ENCODE results near the gene ARSA. TPM values are rescaled to one million over a fixed set of nuclear protein-coding genes. Genes with fewer than 3 reads are reported as not detected.

The ARSA gene
- total and polyA plus RNA-seq, 2 experiments from 2014 or later, result 8.1 to 8.2 TPM

GRCh38 chr22:50665738-50666137 is 37.8 kb upstream of the ARSA start:
- Histone ChIP-seq H3F3A (replicated peaks; ENCODE audit: low read depth) (no peaks in the 10 kb centered on the region), H2AFZ (no peak overlapping the region), H3K9me2 (ENCODE audit: insufficient read depth) (no peaks in the 10 kb centered on the region), H3K4me1 (ENCODE audit: insufficient read depth) (no peaks in the 10 kb centered on the region), H3K4me2 (no peak overlapping the region), H3K36me3 (ENCODE audit: insufficient read depth) (no peaks in the 10 kb centered on the region), H3K27me3 (ENCODE audit: insufficient read depth) (peaks cover 16% of the 10 kb centered on the region), H3K27ac (ENCODE audit: low read depth) (no peak overlapping the region), H3K4me3 (no peak overlapping the region), H3K79me2 (replicated peaks; ENCODE audit: insufficient read depth) (no peaks in the 10 kb centered on the region), H4K20me1 (replicated peaks; ENCODE audit: insufficient read depth) (no peaks in the 10 kb centered on the region; the same call in 1 of the 2 replicates)
- no peak for TF ChIP-seq CREB1 (CRISPR knock-in tag; IDR thresholded peaks at IDR 0.05; ENCODE audit: low read depth)
- TF ChIP-seq POLR2AphosphoS5 (IDR thresholded peaks at IDR 0.05; ENCODE audit: low read depth), result no peak
- TF ChIP-seq, protein P1, sequence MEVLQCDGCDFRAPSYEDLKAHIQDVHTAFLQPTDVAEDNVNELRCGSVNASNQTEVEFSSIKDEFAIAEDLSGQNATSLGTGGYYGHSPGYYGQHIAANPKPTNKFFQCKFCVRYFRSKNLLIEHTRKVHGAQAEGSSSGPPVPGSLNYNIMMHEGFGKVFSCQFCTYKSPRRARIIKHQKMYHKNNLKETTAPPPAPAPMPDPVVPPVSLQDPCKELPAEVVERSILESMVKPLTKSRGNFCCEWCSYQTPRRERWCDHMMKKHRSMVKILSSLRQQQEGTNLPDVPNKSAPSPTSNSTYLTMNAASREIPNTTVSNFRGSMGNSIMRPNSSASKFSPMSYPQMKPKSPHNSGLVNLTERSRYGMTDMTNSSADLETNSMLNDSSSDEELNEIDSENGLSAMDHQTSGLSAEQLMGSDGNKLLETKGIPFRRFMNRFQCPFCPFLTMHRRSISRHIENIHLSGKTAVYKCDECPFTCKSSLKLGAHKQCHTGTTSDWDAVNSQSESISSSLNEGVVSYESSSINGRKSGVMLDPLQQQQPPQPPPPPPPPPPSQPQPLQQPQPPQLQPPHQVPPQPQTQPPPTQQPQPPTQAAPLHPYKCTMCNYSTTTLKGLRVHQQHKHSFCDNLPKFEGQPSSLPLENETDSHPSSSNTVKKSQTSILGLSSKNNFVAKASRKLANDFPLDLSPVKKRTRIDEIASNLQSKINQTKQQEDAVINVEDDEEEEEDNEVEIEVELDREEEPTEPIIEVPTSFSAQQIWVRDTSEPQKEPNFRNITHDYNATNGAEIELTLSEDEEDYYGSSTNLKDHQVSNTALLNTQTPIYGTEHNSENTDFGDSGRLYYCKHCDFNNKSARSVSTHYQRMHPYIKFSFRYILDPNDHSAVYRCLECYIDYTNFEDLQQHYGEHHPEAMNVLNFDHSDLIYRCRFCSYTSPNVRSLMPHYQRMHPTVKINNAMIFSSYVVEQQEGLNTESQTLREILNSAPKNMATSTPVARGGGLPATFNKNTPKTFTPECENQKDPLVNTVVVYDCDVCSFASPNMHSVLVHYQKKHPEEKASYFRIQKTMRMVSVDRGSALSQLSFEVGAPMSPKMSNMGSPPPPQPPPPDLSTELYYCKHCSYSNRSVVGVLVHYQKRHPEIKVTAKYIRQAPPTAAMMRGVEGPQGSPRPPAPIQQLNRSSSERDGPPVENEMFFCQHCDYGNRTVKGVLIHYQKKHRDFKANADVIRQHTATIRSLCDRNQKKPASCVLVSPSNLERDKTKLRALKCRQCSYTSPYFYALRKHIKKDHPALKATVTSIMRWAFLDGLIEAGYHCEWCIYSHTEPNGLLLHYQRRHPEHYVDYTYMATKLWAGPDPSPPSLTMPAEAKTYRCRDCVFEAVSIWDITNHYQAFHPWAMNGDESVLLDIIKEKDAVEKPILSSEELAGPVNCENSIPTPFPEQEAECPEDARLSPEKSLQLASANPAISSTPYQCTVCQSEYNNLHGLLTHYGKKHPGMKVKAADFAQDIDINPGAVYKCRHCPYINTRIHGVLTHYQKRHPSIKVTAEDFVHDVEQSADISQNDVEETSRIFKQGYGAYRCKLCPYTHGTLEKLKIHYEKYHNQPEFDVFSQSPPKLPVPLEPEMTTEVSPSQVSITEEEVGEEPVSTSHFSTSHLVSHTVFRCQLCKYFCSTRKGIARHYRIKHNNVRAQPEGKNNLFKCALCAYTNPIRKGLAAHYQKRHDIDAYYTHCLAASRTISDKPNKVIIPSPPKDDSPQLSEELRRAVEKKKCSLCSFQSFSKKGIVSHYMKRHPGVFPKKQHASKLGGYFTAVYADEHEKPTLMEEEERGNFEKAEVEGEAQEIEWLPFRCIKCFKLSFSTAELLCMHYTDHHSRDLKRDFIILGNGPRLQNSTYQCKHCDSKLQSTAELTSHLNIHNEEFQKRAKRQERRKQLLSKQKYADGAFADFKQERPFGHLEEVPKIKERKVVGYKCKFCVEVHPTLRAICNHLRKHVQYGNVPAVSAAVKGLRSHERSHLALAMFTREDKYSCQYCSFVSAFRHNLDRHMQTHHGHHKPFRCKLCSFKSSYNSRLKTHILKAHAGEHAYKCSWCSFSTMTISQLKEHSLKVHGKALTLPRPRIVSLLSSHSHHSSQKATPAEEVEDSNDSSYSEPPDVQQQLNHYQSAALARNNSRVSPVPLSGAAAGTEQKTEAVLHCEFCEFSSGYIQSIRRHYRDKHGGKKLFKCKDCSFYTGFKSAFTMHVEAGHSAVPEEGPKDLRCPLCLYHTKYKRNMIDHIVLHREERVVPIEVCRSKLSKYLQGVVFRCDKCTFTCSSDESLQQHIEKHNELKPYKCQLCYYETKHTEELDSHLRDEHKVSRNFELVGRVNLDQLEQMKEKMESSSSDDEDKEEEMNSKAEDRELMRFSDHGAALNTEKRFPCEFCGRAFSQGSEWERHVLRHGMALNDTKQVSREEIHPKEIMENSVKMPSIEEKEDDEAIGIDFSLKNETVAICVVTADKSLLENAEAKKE (CRISPR knock-in tag; IDR thresholded peaks at IDR 0.05), result no peak
- TF ChIP-seq EZH2 (IDR thresholded peaks at IDR 0.05; ENCODE audit: low read depth, unreplicated experiment), result no peak
- TF ChIP-seq REST (IDR thresholded peaks at IDR 0.05; ENCODE audit: unreplicated experiment), result no peak
- H3K4me1 Mint-ChIP-seq, result peaks cover 3% of the 10 kb centered on the region; the same call in 2 of the 3 replicates
- no peak overlapping the region for H3K27ac Mint-ChIP-seq
- no peaks in the 10 kb centered on the region for H3K9me3 Mint-ChIP-seq
- peaks cover 8% of the 10 kb centered on the region for H3K27me3 Mint-ChIP-seq (ENCODE audit: insufficient read depth, low read depth, poor library complexity)
- no peaks in the 10 kb centered on the region for H3K36me3 Mint-ChIP-seq (ENCODE audit: low read depth)
- DNase-seq (ENCODE audit: low spot score), result no peak
- ATAC-seq, result no peak
- no peak overlapping the region for H3K4me3 Mint-ChIP-seq

Data from GM23338 (cell line).